Measurements from ENCODE around the gene CEP20. TPM values are rescaled to one million over a fixed set of nuclear protein-coding genes. Genes with fewer than 3 reads are reported as not detected.
"Not testable (repeated sequence)": the region's sequence is repeated elsewhere in the genome, so short reads cannot be mapped to it uniquely, and the experiment has no call there.

CEP20 gene
- total and polyA plus RNA-seq, 12 donors = 15.2 to 63.8 (median 33.5) TPM

DNA sequence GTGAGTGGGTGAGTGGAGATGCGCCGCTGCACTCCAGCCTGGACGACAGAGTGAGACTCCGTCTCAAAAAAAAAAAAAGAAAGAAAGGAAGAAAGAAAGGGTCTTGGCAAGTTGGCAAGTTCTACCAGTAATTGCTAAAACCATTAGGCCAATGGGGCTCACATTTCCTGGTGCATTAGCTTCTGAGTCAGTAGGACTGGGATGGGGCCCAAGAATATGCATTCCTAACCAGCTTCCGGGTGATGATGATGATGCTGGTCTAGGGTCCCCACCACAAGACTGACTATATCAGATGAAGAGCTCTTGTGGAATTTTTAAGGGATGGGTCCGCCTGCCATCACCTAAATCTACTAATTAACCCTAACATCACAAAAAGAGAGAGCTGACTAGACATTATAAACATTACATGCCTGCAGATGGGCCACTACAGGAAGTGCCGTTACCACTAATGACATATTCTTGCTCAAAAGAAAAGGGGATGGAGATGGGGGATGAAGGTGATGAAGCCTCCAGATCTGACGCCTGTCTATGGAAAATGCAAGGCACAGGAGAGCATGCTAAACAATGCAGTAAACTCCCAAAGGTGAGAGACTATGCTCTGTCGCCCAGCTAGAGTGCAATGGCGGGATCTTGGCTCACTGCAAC, 44.6 kb downstream of the CEP20 start:
- H3K36me3 ChIP-seq (replicated peaks in 1 of 2) = no peaks in the 10 kb centered on the region
- intact Hi-C loops (cut with DNase I) = no loop called here
- H3K4me1 ChIP-seq (replicated peaks in 1 of 2) = no peaks in the 10 kb centered on the region
- H3K27me3 ChIP-seq = no peaks in the 10 kb centered on the region
- no peaks in the 10 kb centered on the region for H3K9me3 ChIP-seq (replicated peaks in 1 of 3)
- H3K4me3 ChIP-seq = no peak overlapping the region
- TF ChIP-seq POLR2A (IDR thresholded peaks at IDR 0.05) (no peak), CTCF (IDR thresholded peaks at IDR 0.05) (no peak)
- no peak for DNase-seq
- no peak overlapping the region for H3K27ac ChIP-seq
- WGBS, 4 donors = 85 to 91% (median 86%) methylated on average over 10 of the region's 10 CpGs

DNA sequence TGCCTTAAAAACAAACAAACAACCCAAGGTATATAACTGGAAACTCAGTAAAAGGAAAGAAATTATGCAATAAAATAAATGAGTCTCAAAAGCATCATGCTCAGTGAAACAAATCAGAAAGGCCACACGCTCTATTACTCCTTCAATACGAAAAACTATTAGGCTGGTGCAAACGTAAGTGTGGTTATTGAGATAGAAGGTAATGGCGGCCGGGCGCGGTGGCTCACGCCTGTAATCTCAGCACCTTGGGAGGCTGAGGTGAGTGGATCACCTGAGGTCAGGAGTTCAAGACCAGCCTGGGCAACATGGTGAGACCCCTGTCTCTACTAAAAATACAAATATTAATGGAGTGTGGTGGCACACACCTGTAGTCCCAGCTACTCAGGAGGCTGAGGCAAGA, 49.2 kb downstream of the CEP20 start:
- H3K36me3 ChIP-seq (replicated peaks in 1 of 2); H3K9me3 ChIP-seq (replicated peaks in 1 of 3); H3K27me3 ChIP-seq; intact Hi-C loops (cut with DNase I); H3K27ac ChIP-seq; H3K4me3 ChIP-seq; DNase-seq; H3K4me1 ChIP-seq (replicated peaks in 1 of 2): not testable (repeated sequence)
- 79 to 88% (median 82%) methylated on average over 8 of the region's 8 CpGs for WGBS, 4 donors

GRCh38 chr16:15837761-15838160, 50.6 kb downstream of the CEP20 start:
- TF ChIP-seq CTCF (IDR thresholded peaks at IDR 0.05) (no peak), POLR2A (IDR thresholded peaks at IDR 0.05) (no peak)
- no peaks in the 10 kb centered on the region for H3K9me3 ChIP-seq (replicated peaks in 1 of 3)
- no peaks in the 10 kb centered on the region for H3K4me1 ChIP-seq (replicated peaks in 1 of 2)
- no peaks in the 10 kb centered on the region for H3K27me3 ChIP-seq
- no peak overlapping the region for H3K27ac ChIP-seq
- no peaks in the 10 kb centered on the region for H3K36me3 ChIP-seq (replicated peaks in 1 of 2)
- intact Hi-C loops (cut with DNase I) = no loop called here
- no peak for DNase-seq
- 91 to 95% (median 92%) methylated on average over 11 of the region's 11 CpGs for WGBS, 4 donors
- no peak overlapping the region for H3K4me3 ChIP-seq

- TF ChIP-seq POLR2A (IDR thresholded peaks at IDR 0.05) (no peak), CTCF (IDR thresholded peaks at IDR 0.05) (no peak)
- no peaks in the 10 kb centered on the region for H3K36me3 ChIP-seq (replicated peaks in 1 of 2)
- H3K9me3 ChIP-seq (replicated peaks in 1 of 3) = no peaks in the 10 kb centered on the region
- 73 to 84% (median 81%) methylated on average over 10 of the region's 10 CpGs for WGBS, 4 donors
- no peaks in the 10 kb centered on the region for H3K27me3 ChIP-seq
- H3K4me3 ChIP-seq = no peak overlapping the region
- no peaks in the 10 kb centered on the region for H3K4me1 ChIP-seq (replicated peaks in 1 of 2)
- intact Hi-C loops (cut with DNase I) = no loop called here
- H3K27ac ChIP-seq = no peak overlapping the region
- no peak for DNase-seq
Measured at GRCh38 chr16:15836965-15837611, 51.3 kb downstream of the CEP20 start.

DNA sequence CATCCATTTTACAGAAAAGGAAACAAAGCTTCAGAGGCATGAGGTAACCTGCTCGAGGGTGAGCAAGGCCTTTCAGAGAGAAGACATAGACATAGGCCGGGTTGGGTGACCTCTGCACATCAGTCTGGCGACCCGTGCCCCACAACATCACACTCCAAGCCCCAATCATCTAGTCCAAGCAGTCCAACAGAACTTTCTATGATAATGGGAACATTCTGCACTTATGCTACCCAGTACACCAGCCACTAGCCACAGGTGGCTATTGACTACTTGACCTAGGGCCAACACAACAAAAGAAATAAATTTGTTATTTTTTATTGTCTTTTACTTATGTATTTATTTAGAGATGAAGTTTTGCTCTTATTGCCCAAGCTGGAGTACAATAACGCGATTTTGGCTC, 52.3 kb downstream of the CEP20 start:
- Histone ChIP-seq H3K4me1 (replicated peaks in 1 of 2) (no peaks in the 10 kb centered on the region), H3K27ac (no peak overlapping the region), H3K36me3 (replicated peaks in 1 of 2) (no peaks in the 10 kb centered on the region), H3K4me3 (no peak overlapping the region), H3K27me3 (no peaks in the 10 kb centered on the region), H3K9me3 (replicated peaks in 1 of 3) (no peaks in the 10 kb centered on the region)
- WGBS, 4 donors = 88 to 93% (median 91%) methylated on average over 6 of the region's 6 CpGs
- no peak for TF ChIP-seq CTCF (IDR thresholded peaks at IDR 0.05)
- TF ChIP-seq POLR2A (IDR thresholded peaks at IDR 0.05) = no peak
- intact Hi-C loops (cut with DNase I) = no loop called here
- no peak for DNase-seq

Data from adrenal gland (tissue), 12 donors.